Caco-2 (cell line): ENCODE results near the gene PRKG2. TPM values are rescaled to one million over a fixed set of nuclear protein-coding genes. Genes with fewer than 3 reads are reported as not detected.

Experiments
- BruUV-seq: library from RNA; stranded (reverse); fragments of 400-500 nt; replicated peaks from 2 replicates; lab custom pipeline; 2021; lab: Mats Ljungman, UMichigan
- CTCF ChIA-PET: fragments of 300-600 bp; sonication (Branson Sonifier 250); formaldehyde crosslinking; loops from one replicate; lab custom pipeline; 2022; ENCODE audit warnings: antibody characterized with exemption; lab: Charles Lee
- POLR2A ChIA-PET: fragments of 300-600 bp; sonication (Branson Sonifier 250); formaldehyde crosslinking; loops from one replicate; lab custom pipeline; 2022; ENCODE audit warnings: antibody characterized with exemption; lab: Charles Lee
- DNase-seq, 2 experiments: peaks; one replicate each; pipeline versions ENCODE4 v3.0.0 to v3.0.0-alpha.2; 2020 to 2022
- H3K27me3 ChIP-seq: replicated peaks from 2 replicates; pipeline ENCODE4 v1.6.0; 2011; ENCODE audit warnings: low read length; ENCODE audit not compliant: control insufficient read depth, insufficient read depth
- H3K36me3 ChIP-seq: 2 replicates; pipeline ENCODE4 v1.5.1; 2011; ENCODE audit warnings: low read length; ENCODE audit not compliant: control insufficient read depth, insufficient read depth
- H3K4me1 ChIP-seq: fragments of 250-450 bp; sonication (Bioruptor Pico); 2 replicates; pipeline ENCODE4 v1.5.1; 2020; ENCODE audit warnings: mild to moderate bottlenecking
- H3K4me3 ChIP-seq: 2 replicates; pipeline ENCODE4 v1.5.1; 2011; ENCODE audit warnings: low read depth, mild to moderate bottlenecking, control low read depth, low read length
- H3K9me3 ChIP-seq: fragments of 250-450 bp; sonication (Bioruptor Pico); 2 replicates; pipeline ENCODE4 v1.5.1; 2020; ENCODE audit warnings: mild to moderate bottlenecking, moderate library complexity
- H3K27ac Mint-ChIP-seq: one replicate; pipeline ENCODE4 v1.8.0; 2022; ENCODE audit warnings: mixed read lengths; ENCODE audit not compliant: unreplicated experiment
- H3K27me3 Mint-ChIP-seq: one replicate; pipeline ENCODE4 v1.8.0; 2022; ENCODE audit warnings: mixed read lengths; ENCODE audit not compliant: insufficient read depth, unreplicated experiment
- H3K36me3 Mint-ChIP-seq: one replicate; pipeline ENCODE4 v1.8.0; 2022; ENCODE audit warnings: mild to moderate bottlenecking, mixed read lengths; ENCODE audit not compliant: insufficient read depth, unreplicated experiment
- H3K4me1 Mint-ChIP-seq: one replicate; pipeline ENCODE4 v1.8.0; 2022; ENCODE audit warnings: low read depth, mixed read lengths; ENCODE audit not compliant: unreplicated experiment
- H3K4me3 Mint-ChIP-seq: one replicate; pipeline ENCODE4 v1.8.0; 2022; ENCODE audit warnings: mild to moderate bottlenecking, moderate library complexity, mixed read lengths; ENCODE audit not compliant: unreplicated experiment
- H3K9me3 Mint-ChIP-seq: one replicate; pipeline ENCODE4 v1.8.0; 2022; ENCODE audit warnings: mixed read lengths; ENCODE audit not compliant: unreplicated experiment
- CTCF ChIP-seq, 2 experiments: fragments of 200-600 bp in 1 of 2; IDR thresholded peaks; 1 replicate in 1 of 2; 2 replicates in 1 of 2; pipeline versions ENCODE4 v1.5.1 to v1.8.0; 2011 to 2022; ENCODE audit warnings: antibody characterized with exemption in 1 of 2, control low read depth in 1 of 2, inconsistent platforms in 1 of 2, low read depth in 1 of 2, low read length in 1 of 2, mild to moderate bottlenecking in 1 of 2, moderate library complexity in 1 of 2; ENCODE audit not compliant: insufficient read depth in 1 of 2, severe bottlenecking in 1 of 2, unreplicated experiment in 1 of 2
- intact Hi-C: fragments of 100-400 bp; cut with micrococcal nuclease; formaldehyde crosslinking; loops from one replicate; pipeline ENCODE4 v1.10.0; 2022; ENCODE audit not compliant: unreplicated experiment
- total RNA-seq: library from RNA; stranded (reverse); gene quantifications from 2 replicates; pipeline ENCODE4 v1.2.3, GENCODE V29; 2022

Gene PRKG2
- total RNA-seq, 1 experiment from 2014 or later, result 5.6 TPM

GRCh38 chr4:81093720-81094401 lies 121.2 kb downstream of the PRKG2 start:
- H3K9me3 ChIP-seq, result no peaks in the 10 kb centered on the region
- ChIA-PET CTCF (no interaction called here), POLR2A (no interaction called here)
- H3K4me3 ChIP-seq, result no peak overlapping the region
- no peaks in the 10 kb centered on the region for H3K36me3 ChIP-seq
- H3K27me3 ChIP-seq, result no peaks in the 10 kb centered on the region
- intact Hi-C loops, result no loop called here
- no peaks in the 10 kb centered on the region for H3K36me3 Mint-ChIP-seq
- H3K4me1 Mint-ChIP-seq, result no peaks in the 10 kb centered on the region
- H3K9me3 Mint-ChIP-seq, result no peaks in the 10 kb centered on the region
- TF ChIP-seq CTCF (IDR thresholded peaks at IDR 0.05; ENCODE audit: insufficient read depth in 1 of 2, low read depth in 1 of 2, low read length in 1 of 2, severe bottlenecking in 1 of 2, unreplicated experiment in 1 of 2), result no peak
- no TSS peak for BruUV-seq
- no peaks in the 10 kb centered on the region for H3K27me3 Mint-ChIP-seq
- no peaks in the 10 kb centered on the region for H3K4me1 ChIP-seq
- DNase-seq, result no peak
- no peak overlapping the region for H3K27ac Mint-ChIP-seq
- H3K4me3 Mint-ChIP-seq, result no peak overlapping the region

GRCh38 chr4:81085979-81086378 lies 129.0 kb downstream of the PRKG2 start:
- ChIA-PET CTCF (no interaction called here), POLR2A (no interaction called here)
- intact Hi-C loops, result loop anchor here (10.0 kb wide), 1 partner anchor 109 kb away; no protein-coding TSS in a partner anchor
- no peak for TF ChIP-seq CTCF (IDR thresholded peaks at IDR 0.05; ENCODE audit: insufficient read depth in 1 of 2, low read depth in 1 of 2, low read length in 1 of 2, severe bottlenecking in 1 of 2, unreplicated experiment in 1 of 2)
- no peaks in the 10 kb centered on the region for H3K9me3 Mint-ChIP-seq
- Histone ChIP-seq H3K36me3 (no peaks in the 10 kb centered on the region), H3K4me1 (no peaks in the 10 kb centered on the region), H3K4me3 (no peak overlapping the region), H3K27me3 (no peaks in the 10 kb centered on the region), H3K9me3 (no peaks in the 10 kb centered on the region; the same call in 1 of the 2 replicates)
- H3K4me3 Mint-ChIP-seq, result no peak overlapping the region
- H3K36me3 Mint-ChIP-seq, result no peaks in the 10 kb centered on the region
- no TSS peak for BruUV-seq
- DNase-seq, result no peak
- no peak overlapping the region for H3K27ac Mint-ChIP-seq
- no peaks in the 10 kb centered on the region for H3K4me1 Mint-ChIP-seq
- H3K27me3 Mint-ChIP-seq, result no peaks in the 10 kb centered on the region

- intact Hi-C loops, result loop anchor here (10.0 kb wide), 1 partner anchor 110 kb away; no protein-coding TSS in a partner anchor
- CTCF ChIA-PET, result no interaction called here
- no TSS peak for BruUV-seq
Observed at GRCh38 chr4:81085291-81085690, 129.7 kb downstream of the PRKG2 start.

More at GRCh38 chr4:81085291-81085690, 129.7 kb downstream of the PRKG2 start:
- DNase-seq, result no peak
- no peaks in the 10 kb centered on the region for H3K4me1 Mint-ChIP-seq
- no peak overlapping the region for H3K27ac Mint-ChIP-seq
- H3K27me3 ChIP-seq, result no peaks in the 10 kb centered on the region
- H3K9me3 Mint-ChIP-seq, result peaks cover 7% of the 10 kb centered on the region
- H3K36me3 Mint-ChIP-seq, result no peaks in the 10 kb centered on the region
- H3K4me1 ChIP-seq, result no peaks in the 10 kb centered on the region
- POLR2A ChIA-PET, result no interaction called here
- TF ChIP-seq CTCF (IDR thresholded peaks at IDR 0.05; ENCODE audit: insufficient read depth in 1 of 2, low read depth in 1 of 2, low read length in 1 of 2, severe bottlenecking in 1 of 2, unreplicated experiment in 1 of 2), result no peak
- no peaks in the 10 kb centered on the region for H3K36me3 ChIP-seq
- no peaks in the 10 kb centered on the region; the same call in 1 of the 2 replicates for H3K9me3 ChIP-seq
- H3K4me3 ChIP-seq, result no peak overlapping the region
- H3K4me3 Mint-ChIP-seq, result no peak overlapping the region
- no peaks in the 10 kb centered on the region for H3K27me3 Mint-ChIP-seq
